ENCODE measurements around the gene KRTAP2-1.
"Not testable (repeated sequence)": the region's sequence is repeated elsewhere in the genome, so short reads cannot be mapped to it uniquely, and the experiment has no call there.

Gene KRTAP2-1

GRCh38 chr17:41046735-41047465 is at the start of gene KRTAP2-1:
Gene KRTAP2-1 (minus strand): TSS chr17:41047316. CDS start chr17:41047267, 49 bp downstream.
- not testable (repeated sequence) for DNase-seq

- DNase-seq = no peak
These were observed 48.9 kb upstream of the KRTAP2-1 start for GRCh38 chr17:41096055-41096454.

GRCh38 chr17:41088760-41089352 is 41.7 kb upstream of the KRTAP2-1 start:
- DNase-seq = not testable (repeated sequence)

GRCh38 chr17:41084100-41084856 is 37.2 kb upstream of the KRTAP2-1 start, which contains the start of gene KRTAP4-7:
Gene KRTAP4-7 (plus strand): TSS chr17:41084150. CDS start chr17:41084207, 57 bp downstream.
- DNase-seq = not testable (repeated sequence)

DNA sequence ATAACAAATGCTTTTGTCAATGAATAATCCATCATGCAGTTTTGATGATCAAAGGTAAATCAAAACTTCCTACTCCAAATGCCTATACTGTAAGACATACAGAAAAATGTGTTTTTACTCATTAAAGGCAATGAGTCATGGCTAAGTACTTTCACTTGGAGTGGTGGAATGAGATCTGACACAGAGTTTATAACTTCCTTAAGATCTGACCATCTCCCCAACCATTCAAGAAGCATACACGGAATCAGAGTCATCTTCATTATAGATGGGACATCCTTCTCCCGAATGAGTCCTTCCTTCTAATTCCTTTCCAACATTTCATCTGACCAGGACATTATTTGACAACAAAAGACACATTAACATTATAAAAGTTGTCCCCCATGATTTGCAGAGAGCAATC is 36.3 kb upstream of the KRTAP2-1 start:
- DNase-seq = not testable (repeated sequence)

DNA sequence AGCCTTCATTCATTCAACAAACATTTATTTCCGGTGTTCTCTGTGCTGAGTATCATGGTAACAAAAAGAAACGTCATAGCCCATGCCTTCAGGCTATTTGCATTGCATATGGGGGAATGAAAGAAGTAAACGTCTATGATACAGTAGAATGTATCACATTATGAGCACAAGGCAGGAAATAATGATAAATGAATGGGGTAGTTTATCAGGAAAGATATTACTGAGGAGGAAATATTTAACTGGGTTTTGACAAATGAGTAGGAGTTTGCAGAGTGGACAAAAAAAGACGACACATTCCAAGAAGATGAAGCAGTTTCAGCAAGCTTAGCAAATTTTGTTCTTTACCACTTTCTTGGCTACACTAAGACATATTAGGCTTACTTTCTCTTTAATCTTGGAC is 35.5 kb upstream of the KRTAP2-1 start:
- DNase-seq = no peak

- DNase-seq = no peak
These were observed 29.7 kb upstream of the KRTAP2-1 start for GRCh38 chr17:41076788-41077187.

- DNase-seq = no peak
These were observed 26.6 kb upstream of the KRTAP2-1 start for GRCh38 chr17:41073676-41074075.

DNA sequence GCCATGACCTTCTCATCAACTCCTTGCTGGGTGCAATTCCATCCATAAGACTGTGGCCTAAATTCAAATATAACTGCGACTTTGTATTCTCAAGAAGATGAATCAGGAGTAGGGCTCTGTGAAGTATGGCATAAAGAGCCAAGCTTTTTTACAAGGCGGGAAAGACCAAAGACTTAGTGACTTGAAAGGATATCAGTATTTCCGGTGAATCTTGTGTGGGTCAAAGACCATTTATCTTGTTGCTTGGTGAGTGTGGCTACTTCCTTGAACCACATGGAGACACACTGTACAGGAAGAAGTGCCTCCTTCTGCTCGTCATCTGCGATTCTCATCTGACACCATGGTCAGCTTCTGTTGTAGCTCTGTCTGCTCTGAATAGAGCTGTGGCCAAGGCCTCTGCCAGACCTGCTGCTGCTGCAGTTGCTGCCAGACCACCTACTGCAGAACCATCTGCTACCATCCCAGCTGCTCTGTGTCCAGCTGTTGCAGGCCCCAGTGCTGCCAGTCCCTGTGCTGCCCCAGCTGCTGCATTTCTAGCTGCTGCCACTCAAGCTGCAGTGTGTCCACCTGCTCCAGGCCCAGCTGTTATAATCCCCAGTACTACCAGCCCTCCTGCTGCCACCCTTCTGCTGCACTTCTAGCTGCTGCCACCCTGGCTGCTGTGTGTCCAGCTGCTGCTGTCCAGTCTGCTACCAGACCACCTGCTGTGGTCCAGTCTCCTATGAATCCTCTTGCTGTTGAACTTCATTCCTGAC is 24.7 kb upstream of the KRTAP2-1 start:
- DNase-seq = no peak

GRCh38 chr17:41069031-41069430 is 21.9 kb upstream of the KRTAP2-1 start:
- DNase-seq = no peak

DNA sequence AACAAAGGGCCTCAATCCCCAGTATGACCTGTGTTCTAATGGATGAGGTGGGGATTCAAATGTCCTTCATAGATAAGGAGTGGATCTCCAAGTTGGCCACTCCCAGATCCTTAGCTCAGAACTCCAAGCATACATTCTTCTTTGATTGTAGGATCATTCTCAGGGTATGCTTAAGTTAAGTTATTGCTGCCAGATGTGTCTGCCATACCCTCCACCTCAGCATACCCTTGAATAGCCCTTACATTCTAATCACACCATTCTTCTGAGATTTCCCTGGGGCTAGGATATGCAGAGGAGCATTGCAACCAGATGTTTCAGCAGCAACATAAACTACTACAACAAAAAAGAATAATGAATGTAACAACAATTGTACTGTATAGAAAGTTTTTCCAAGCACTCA is 20.2 kb upstream of the KRTAP2-1 start:
- DNase-seq = no peak

- DNase-seq = no peak
These were observed 18.9 kb upstream of the KRTAP2-1 start, which contains the start of gene KRTAP2-4 for GRCh38 chr17:41065829-41066624. Gene KRTAP2-4 (minus strand): TSS chr17:41065879. CDS start chr17:41065845, 34 bp downstream.

GRCh38 chr17:41065016-41065689 is 18.0 kb upstream of the KRTAP2-1 start:
- not testable (repeated sequence) for DNase-seq

DNA sequence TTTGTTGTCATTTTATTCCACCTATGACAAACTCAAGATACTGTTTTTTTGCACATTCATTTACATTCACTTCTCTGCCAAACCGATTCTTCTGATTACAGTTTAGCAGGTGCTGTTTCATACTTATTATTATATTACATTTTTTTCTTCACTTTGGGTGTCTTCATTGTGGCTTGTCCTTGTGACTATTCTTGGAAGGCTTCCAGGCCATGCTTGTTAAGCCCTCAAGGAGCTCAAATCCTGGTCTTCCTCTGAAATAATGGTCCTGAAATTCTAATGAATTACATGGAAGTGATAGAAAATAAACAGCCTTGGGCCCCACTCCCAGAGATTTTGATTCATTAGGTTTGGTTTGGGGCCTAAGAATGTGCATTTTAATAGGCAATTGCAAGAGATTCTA is 17.2 kb upstream of the KRTAP2-1 start:
- DNase-seq = no peak

- DNase-seq = no peak
These were observed 16.3 kb upstream of the KRTAP2-1 start for GRCh38 chr17:41063449-41063848.

DNA sequence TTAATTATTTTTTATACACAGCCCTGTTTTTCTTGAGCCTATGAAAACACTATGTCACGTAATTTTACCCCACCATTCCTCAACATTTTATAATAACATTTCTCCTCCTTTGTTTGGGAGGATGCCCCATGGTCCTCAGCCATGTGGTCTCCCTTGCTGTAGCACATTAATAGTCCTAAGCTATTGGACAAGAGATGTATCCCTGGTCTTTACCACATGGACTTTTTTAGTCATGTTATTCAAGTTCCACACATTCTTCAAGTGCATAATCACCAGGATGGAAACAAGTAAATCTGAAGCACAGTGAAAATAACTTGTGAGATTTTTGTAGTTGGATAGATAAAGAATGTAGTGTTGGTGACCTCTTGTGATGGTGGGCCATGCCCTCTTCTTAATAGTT is 14.8 kb upstream of the KRTAP2-1 start:
- no peak for DNase-seq

- DNase-seq = no peak
These were observed 13.0 kb upstream of the KRTAP2-1 start, which contains the start of gene KRTAP2-3 for GRCh38 chr17:41060052-41060604. Gene KRTAP2-3 (minus strand): TSS chr17:41060114. CDS start chr17:41060050, 64 bp downstream.

DNA sequence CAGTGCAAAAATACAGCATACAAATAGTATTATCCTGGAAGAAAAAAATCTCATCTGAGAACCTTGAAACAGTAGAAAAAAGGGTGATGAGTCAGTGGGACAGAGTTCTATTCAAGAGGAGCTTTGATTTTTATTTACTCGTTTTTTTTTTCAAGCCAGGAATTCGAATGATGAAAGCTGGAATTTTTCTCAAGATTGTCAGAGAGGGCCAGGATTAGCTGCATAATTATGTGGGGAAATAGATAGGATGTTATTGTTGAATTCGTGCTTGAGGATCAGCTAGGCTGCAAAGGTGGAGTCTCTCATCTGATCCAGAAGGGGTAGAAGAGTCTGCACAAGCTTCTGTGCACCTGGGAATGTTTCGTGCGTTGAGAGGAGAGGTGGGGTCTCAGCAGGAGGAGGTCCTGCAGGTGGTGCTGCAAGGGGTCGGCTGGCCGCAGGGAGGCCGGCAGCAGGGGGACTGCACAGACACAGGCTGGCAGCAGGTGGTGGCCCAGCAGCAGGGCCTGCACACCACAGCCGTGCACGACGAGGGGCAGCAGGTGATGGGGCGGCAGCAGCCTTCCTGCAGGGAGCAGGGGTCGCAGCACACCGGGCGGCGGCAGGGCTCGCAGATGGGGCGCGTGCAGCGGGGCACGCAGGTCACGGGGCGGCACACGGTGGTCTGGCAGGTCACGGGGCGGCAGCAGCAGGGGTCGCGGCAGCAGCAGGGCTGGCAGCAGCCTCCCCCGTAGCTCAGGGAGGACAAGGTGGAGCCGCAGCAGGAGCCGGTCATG is 12.3 kb upstream of the KRTAP2-1 start:
- not testable (repeated sequence) for DNase-seq

GRCh38 chr17:41058741-41059140 is 11.6 kb upstream of the KRTAP2-1 start:
- no peak for DNase-seq

DNA sequence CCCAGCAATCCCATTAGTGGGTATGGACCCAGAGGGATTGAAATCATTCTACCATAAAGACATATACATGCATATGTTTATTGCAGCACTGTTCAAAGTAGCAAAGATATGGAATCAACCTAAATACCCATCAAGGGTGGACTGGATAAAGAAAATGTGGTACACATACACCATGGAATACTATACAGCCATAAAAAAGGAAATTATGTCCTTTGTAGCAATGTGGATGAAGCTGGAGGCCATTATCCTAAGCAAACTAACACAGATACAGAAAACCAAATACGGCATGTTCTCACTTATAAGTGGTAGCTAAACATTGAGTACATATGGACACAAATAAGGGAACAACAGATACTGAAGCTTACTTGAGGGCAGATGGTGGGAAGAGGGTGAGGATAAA is 10.4 kb upstream of the KRTAP2-1 start:
- DNase-seq = no peak
